GM19438 (cell line): ENCODE data around the gene SLC27A2.
"Not testable (repeated sequence)": the region's sequence is repeated elsewhere in the genome, so short reads cannot be mapped to it uniquely, and the experiment has no call there.

ENCODE experiments used
- ATAC-seq: cut with Tn5 transposase; IDR thresholded peaks from one replicate; pipeline ENCODE4 v1.9.1; 2021; ENCODE audit warnings: low read depth; ENCODE audit not compliant: unreplicated experiment

Gene SLC27A2

DNA sequence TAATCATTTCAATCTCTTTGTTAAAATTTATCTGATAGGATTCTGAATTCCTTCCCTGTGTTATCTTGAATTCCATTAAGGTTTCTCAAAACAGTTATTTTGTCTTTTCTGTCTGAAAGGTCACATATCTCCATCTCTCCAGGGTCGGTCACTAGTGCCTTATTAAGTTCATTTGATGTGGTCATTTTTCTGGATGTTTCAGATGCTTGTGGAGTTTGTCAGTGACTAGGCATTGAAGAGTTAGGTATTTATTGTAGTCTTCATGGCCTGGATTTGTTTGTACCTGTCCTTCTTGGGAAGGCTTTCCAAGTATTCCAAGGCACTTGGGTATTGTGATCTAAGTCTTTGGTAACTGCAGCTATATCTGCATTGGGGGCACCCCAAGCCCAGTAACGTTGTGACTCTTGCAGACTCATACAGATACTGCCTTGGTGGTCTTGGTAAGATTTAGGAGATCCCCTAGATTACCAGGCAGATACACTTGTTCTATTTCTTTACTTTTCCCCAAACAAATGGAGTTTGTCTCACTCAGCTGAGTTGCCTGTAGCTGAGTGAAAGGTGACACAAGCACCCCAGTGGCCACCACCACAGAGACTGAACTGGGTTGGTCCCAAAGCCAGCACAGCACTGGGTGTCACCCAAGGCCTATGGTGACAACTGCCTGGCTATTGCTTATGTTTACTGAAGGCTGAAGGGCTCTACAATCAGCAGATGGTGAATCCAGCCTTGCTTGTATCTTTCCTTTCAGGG, 18.9 kb upstream of the SLC27A2 start:
- ATAC-seq, result no peak

GRCh38 chr15:50163719-50164410, 18.1 kb upstream of the SLC27A2 start:
- no peak for ATAC-seq

- no peak for ATAC-seq
Observed at GRCh38 chr15:50164458-50164857, 17.5 kb upstream of the SLC27A2 start.

GRCh38 chr15:50166216-50166615, 15.8 kb upstream of the SLC27A2 start:
- ATAC-seq, result no peak

- no peak for ATAC-seq
Observed at GRCh38 chr15:50167110-50167509, 14.9 kb upstream of the SLC27A2 start.

- no peak for ATAC-seq
Observed at GRCh38 chr15:50168379-50168778, 13.6 kb upstream of the SLC27A2 start.

DNA sequence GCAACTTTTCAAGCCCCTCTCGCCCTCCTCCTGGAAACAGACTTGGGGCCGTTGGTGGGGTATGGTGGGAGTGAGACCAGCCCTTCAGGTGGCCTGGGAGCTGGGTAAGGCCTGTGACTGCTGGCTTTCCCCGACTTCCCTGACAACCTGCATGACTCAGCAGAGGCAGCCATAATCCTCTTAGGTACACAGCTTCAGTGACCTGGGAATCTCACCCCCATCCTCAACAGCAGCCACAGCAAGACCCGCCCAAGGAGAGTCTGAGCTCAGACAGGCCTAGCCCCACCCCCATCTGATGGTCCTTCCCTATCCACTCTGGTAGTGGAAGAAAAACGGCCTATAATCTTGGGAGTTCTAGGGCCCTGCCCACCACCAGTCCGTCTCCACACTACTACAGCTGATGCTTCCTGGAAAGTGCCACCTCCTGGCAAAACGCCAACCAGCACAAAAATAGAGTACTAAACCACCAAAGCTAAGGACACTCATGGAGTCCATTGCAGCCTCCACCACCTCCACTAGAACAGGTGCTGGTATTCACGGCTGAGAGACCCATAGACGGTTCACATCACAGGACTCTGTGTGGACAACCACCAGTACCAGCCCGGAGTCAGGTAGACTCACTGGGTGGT, 13.1 kb upstream of the SLC27A2 start:
- no peak for ATAC-seq

DNA sequence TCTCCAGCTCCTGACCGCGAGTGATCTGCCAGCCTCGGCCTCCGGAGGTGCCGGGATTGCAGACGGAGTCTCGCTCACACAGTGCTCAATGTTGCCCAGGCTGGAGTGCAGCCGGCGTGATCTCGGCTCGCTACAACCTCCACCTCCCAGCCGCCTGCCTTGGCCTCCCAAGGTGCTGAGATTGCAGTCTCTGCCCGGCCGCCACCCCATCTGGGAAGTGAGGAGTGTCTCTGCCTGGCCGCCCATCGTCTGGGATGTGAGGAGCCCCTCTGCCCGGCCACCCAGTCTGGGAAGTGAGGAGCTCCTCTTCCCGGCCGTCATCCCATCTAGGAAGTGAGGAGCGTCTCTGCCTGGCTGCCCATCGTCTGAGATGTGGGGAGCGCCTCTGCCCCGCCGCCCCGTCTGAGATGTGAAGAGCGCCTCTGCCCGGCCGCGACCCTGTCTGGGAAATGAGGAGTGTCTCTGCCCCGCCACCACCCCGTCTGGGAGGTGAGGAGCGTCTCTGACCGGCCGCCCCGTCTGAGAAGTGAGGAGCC, 9.6 kb upstream of the SLC27A2 start:
- ATAC-seq, result not testable (repeated sequence)

GRCh38 chr15:50176869-50177268, 5.1 kb upstream of the SLC27A2 start:
- ATAC-seq, result no peak

- no peak for ATAC-seq
Observed at GRCh38 chr15:50180091-50180490, 1.9 kb upstream of the SLC27A2 start.

- ATAC-seq, result no peak
Observed at GRCh38 chr15:50180582-50180981, 1.4 kb upstream of the SLC27A2 start.

- ATAC-seq, result no peak
Observed at GRCh38 chr15:50181201-50181968, 611 bp upstream of the SLC27A2 start.

- peak; percentile 51 for ATAC-seq
Observed at GRCh38 chr15:50182219-50183013, 420 bp downstream of the SLC27A2 start.

DNA sequence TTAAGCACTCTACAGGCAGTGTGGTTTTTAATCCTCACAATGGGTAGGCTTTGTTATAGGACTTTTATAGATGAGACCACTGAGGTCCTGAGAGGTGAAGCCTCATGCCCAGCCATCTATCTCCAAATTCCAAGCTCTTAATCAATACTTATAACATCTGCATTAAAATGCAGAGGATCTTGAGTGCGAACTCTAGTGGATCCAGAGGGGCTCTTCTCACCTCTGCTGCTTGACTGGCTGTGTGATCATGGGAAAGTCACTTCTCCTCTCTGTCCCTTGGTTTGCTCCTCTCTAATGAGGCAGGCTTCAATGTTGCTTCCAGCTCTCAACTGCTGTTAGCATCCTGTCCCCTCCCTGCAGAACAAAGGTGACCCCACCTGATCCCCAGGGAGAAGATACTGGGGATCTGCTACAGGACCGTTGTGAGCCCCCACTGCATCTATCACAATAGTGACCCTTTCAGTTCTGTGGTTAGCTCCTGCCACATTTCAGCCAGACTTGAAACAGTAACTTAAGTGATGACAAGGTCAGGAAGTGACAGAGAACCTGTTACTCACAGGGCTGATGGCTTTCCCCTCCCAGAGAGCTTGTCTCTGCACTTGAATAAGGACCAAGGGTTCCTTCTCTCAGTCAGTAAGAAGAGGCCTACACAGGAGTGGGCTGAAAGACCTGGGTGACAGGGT, 1.3 kb downstream of the SLC27A2 start:
- peak; percentile 45 for ATAC-seq

- no peak for ATAC-seq
Observed at GRCh38 chr15:50184863-50185504, 3.0 kb downstream of the SLC27A2 start.

DNA sequence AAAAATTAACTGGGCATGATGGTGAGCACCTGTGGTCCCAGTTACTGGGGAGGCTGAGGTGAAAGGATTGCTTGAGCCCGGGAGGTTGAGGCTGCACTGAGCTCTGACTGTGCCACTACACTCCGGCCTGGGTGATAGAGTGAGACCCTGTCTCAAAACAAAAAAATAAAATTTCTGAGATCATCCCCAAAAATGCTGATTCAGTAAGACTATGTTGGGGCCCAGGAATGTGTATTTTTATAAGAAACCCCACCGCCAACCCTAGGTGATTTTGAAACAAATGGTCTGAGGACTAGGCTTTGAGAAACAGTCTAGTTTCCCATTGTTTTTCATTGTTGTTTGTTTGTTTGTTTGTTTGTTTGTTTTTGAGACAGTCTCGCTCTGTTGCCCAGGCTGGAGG, 4.1 kb downstream of the SLC27A2 start:
- ATAC-seq, result no peak

DNA sequence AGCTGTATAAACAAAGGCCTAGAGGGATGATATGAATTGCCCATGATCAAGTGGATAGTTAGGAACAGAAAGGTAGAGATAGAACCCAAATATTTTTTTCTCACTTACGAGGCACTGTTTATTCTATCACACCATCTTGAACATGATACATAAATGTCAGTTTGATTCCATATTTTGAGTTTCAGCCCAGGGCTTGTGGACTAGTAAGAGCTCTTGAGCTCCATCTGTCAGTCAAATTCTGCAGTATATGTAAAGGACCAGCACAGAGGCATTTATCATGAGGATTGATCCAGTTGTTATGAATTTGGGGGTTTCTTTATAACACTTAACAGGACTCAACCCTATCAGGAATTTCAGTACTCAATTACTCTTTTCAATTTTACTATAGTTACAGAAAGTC, 4.8 kb downstream of the SLC27A2 start:
- no peak for ATAC-seq

- no peak for ATAC-seq
Observed at GRCh38 chr15:50187525-50187924, 5.5 kb downstream of the SLC27A2 start.

- ATAC-seq, result no peak
Observed at GRCh38 chr15:50187997-50188396, 6.0 kb downstream of the SLC27A2 start.
